GM18870 (cell line): ENCODE data around the gene SYNE1.
"Not testable (repeated sequence)": the region's sequence is repeated elsewhere in the genome, so short reads cannot be mapped to it uniquely, and the experiment has no call there.

ENCODE experiments used
- ATAC-seq: cut with Tn5 transposase; IDR thresholded peaks from one replicate; pipeline ENCODE4 v1.9.1; 2021; ENCODE audit warnings: moderate library complexity; ENCODE audit not compliant: unreplicated experiment

Gene SYNE1

GRCh38 chr6:152435816-152436215 is 201.3 kb downstream of the SYNE1 start:
- no peak for ATAC-seq

GRCh38 chr6:152432758-152433157 is 204.4 kb downstream of the SYNE1 start:
- no peak for ATAC-seq

GRCh38 chr6:152428126-152428525 is 209.0 kb downstream of the SYNE1 start:
- ATAC-seq: no peak

- no peak for ATAC-seq
These were observed 210.9 kb downstream of the SYNE1 start for GRCh38 chr6:152426276-152426675.

GRCh38 chr6:152423216-152424103 is 213.7 kb downstream of the SYNE1 start:
- peak; percentile 83 for ATAC-seq

GRCh38 chr6:152421496-152421895 is 215.7 kb downstream of the SYNE1 start:
- ATAC-seq: not testable (repeated sequence)

- no peak for ATAC-seq
These were observed 216.5 kb downstream of the SYNE1 start for GRCh38 chr6:152420696-152421095.

- no peak for ATAC-seq
These were observed 218.6 kb downstream of the SYNE1 start for GRCh38 chr6:152418551-152418950.

GRCh38 chr6:152416652-152417051 is 220.5 kb downstream of the SYNE1 start:
- no peak for ATAC-seq

- no peak for ATAC-seq
These were observed 232.1 kb downstream of the SYNE1 start for GRCh38 chr6:152404936-152405595.

- peak; percentile 76 for ATAC-seq
These were observed 232.9 kb downstream of the SYNE1 start for GRCh38 chr6:152404086-152404857.

GRCh38 chr6:152402791-152403190 is 234.4 kb downstream of the SYNE1 start:
- no peak for ATAC-seq

GRCh38 chr6:152401978-152402377 is 235.2 kb downstream of the SYNE1 start:
- no peak for ATAC-seq

GRCh38 chr6:152399399-152399798 is 237.8 kb downstream of the SYNE1 start:
- no peak for ATAC-seq

GRCh38 chr6:152398993-152399392 is 238.2 kb downstream of the SYNE1 start:
- no peak for ATAC-seq

GRCh38 chr6:152398316-152398715 is 238.8 kb downstream of the SYNE1 start:
- no peak for ATAC-seq

GRCh38 chr6:152394303-152394702 is 242.9 kb downstream of the SYNE1 start:
- ATAC-seq: no peak

GRCh38 chr6:152391179-152391880 is 245.8 kb downstream of the SYNE1 start:
- ATAC-seq: no peak

GRCh38 chr6:152387091-152387490 is 250.1 kb downstream of the SYNE1 start:
- ATAC-seq: no peak

GRCh38 chr6:152386131-152386530 is 251.0 kb downstream of the SYNE1 start:
- peak; percentile 62 for ATAC-seq
